ENCODE results near the gene GSK3B. TPM values are rescaled to one million over a fixed set of nuclear protein-coding genes. Genes with fewer than 3 reads are reported as not detected.
A peak's percentile ranks its signal among the peaks of the same experiment; 100 is the strongest.

Gene GSK3B
- total RNA-seq, 3 donors from 2014 or later (not counting 1 experiment from before 2014, with no cell fraction given) = 61.3 to 67.0 (median 62.7) TPM

GRCh38 chr3:119967353-119968006, 126.8 kb downstream of the GSK3B start:
- intact Hi-C loops (cut with micrococcal nuclease) = no loop called here
- no peak for TF ChIP-seq CTCF (IDR thresholded peaks at IDR 0.05)
- WGBS (ENCODE audit: insufficient coverage) = 96% methylated on average over 7 of the region's 7 CpGs
- H3K9me3 ChIP-seq (ENCODE audit: control insufficient read depth, insufficient read depth, low read length) = no peaks in the 10 kb centered on the region
- H3K4me3 ChIP-seq (ENCODE audit: low read length) = no peak overlapping the region
- no peaks in the 10 kb centered on the region for H3K9me3 Mint-ChIP-seq
- H3K27ac Mint-ChIP-seq = no peak overlapping the region
- H3K27ac ChIP-seq (ENCODE audit: low read length) = no peak overlapping the region
- H3K36me3 Mint-ChIP-seq = no peaks in the 10 kb centered on the region
- H3K27me3 ChIP-seq (ENCODE audit: control insufficient read depth, insufficient read depth, low read length) = no peaks in the 10 kb centered on the region
- H3K4me1 Mint-ChIP-seq = peaks cover 57 to 58% of the 10 kb centered on the region in 2 donors
- H3K27me3 Mint-ChIP-seq (ENCODE audit: low read depth in 2 of 2) = no peaks in the 10 kb centered on the region
- no peak for ATAC-seq
- no peaks in the 10 kb centered on the region for H3K4me1 ChIP-seq (ENCODE audit: control insufficient read depth, insufficient read depth, low read length)
- DNase-seq = no peak
- no peak overlapping the region for H3K4me3 Mint-ChIP-seq
- H3K36me3 ChIP-seq (ENCODE audit: control insufficient read depth, insufficient read depth, low read length) = no peaks in the 10 kb centered on the region

DNA sequence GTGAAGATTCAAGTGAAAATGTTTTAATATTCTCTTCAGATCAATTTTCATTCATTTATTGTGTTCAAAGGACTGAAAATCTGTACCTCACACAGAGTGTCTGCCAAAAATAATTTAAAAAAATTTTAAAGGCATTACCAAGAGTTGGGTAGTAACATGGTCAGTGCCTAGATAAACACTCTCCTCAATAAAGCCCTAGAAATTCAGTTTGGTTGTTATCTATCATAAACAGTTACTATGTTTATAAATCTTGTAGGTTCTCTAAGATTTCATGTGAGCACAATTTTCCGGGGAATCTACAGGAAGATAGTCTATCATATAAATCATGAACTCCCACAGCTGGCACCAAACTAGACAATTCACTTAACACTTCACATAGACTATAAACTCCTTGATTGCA, 128.6 kb downstream of the GSK3B start:
- WGBS (ENCODE audit: insufficient coverage) = 88% methylated on average over 1 of the region's 1 CpG
- TF ChIP-seq CTCF (IDR thresholded peaks at IDR 0.05) = no peak
- H3K4me3 ChIP-seq (ENCODE audit: low read length) = no peak overlapping the region

GRCh38 chr3:119964294-119964693, 130.0 kb downstream of the GSK3B start:
- TF ChIP-seq CTCF (IDR thresholded peaks at IDR 0.05) = no peak
- ATAC-seq = no peak
- Mint-ChIP-seq H3K27ac (peak overlapping the region in 1 of 2 donors; percentile 27), H3K36me3 (no peaks in the 10 kb centered on the region), H3K9me3 (no peaks in the 10 kb centered on the region), H3K27me3 (ENCODE audit: low read depth in 2 of 2) (no peaks in the 10 kb centered on the region), H3K4me3 (no peak overlapping the region), H3K4me1 (peaks cover 59 to 63% of the 10 kb centered on the region in 2 donors)
- no CpG with 5 or more reads among the region's 2 CpGs for WGBS (ENCODE audit: insufficient coverage)
- Histone ChIP-seq H3K36me3 (ENCODE audit: control insufficient read depth, insufficient read depth, low read length) (no peaks in the 10 kb centered on the region), H3K27ac (ENCODE audit: low read length) (no peak overlapping the region), H3K4me3 (ENCODE audit: low read length) (no peak overlapping the region), H3K27me3 (ENCODE audit: control insufficient read depth, insufficient read depth, low read length) (no peaks in the 10 kb centered on the region), H3K9me3 (ENCODE audit: control insufficient read depth, insufficient read depth, low read length) (no peaks in the 10 kb centered on the region), H3K4me1 (ENCODE audit: control insufficient read depth, insufficient read depth, low read length) (no peaks in the 10 kb centered on the region)
- no peak for DNase-seq
- intact Hi-C loops (cut with micrococcal nuclease) = no loop called here

More for the DNA sequence above, 128.6 kb downstream of the GSK3B start:
- Mint-ChIP-seq H3K4me3 (no peak overlapping the region), H3K4me1 (peaks cover 59 to 63% of the 10 kb centered on the region in 2 donors), H3K36me3 (no peaks in the 10 kb centered on the region), H3K27ac (peak overlapping the region in 1 of 2 donors; percentile 47), H3K27me3 (ENCODE audit: low read depth in 2 of 2) (no peaks in the 10 kb centered on the region), H3K9me3 (no peaks in the 10 kb centered on the region)
- no peaks in the 10 kb centered on the region for H3K9me3 ChIP-seq (ENCODE audit: control insufficient read depth, insufficient read depth, low read length)
- no peak for ATAC-seq
- H3K4me1 ChIP-seq (ENCODE audit: control insufficient read depth, insufficient read depth, low read length) = no peaks in the 10 kb centered on the region
- no peaks in the 10 kb centered on the region for H3K36me3 ChIP-seq (ENCODE audit: control insufficient read depth, insufficient read depth, low read length)
- no peak overlapping the region for H3K27ac ChIP-seq (ENCODE audit: low read length)
- no peak for DNase-seq
- no peaks in the 10 kb centered on the region for H3K27me3 ChIP-seq (ENCODE audit: control insufficient read depth, insufficient read depth, low read length)
- intact Hi-C loops (cut with micrococcal nuclease) = no loop called here

DNA sequence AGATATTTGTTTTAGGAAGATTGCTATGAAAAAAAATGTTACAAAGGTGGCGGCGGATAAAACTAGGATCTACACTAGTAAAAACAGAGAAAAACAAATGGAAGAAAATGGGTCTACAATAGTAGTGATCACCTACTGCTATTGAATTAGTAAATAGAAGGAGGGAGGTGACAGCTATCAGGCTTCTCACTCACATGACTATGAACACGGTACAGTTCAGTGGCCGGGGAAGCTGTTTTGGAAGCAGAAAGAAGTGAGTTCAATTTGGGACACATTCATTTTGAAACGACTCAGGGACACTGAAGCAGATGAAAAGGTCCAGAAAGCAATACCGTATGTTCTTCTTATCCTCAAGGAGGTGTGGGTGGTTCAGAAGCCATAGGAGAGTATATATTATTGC, 138.3 kb downstream of the GSK3B start:
- Histone ChIP-seq H3K27ac (ENCODE audit: low read length) (no peak overlapping the region), H3K36me3 (ENCODE audit: control insufficient read depth, insufficient read depth, low read length) (no peaks in the 10 kb centered on the region), H3K9me3 (ENCODE audit: control insufficient read depth, insufficient read depth, low read length) (no peaks in the 10 kb centered on the region), H3K4me1 (ENCODE audit: control insufficient read depth, insufficient read depth, low read length) (no peaks in the 10 kb centered on the region), H3K27me3 (ENCODE audit: control insufficient read depth, insufficient read depth, low read length) (no peaks in the 10 kb centered on the region), H3K4me3 (ENCODE audit: low read length) (no peak overlapping the region)
- Mint-ChIP-seq H3K27ac (no peak overlapping the region), H3K27me3 (ENCODE audit: low read depth in 2 of 2) (no peaks in the 10 kb centered on the region), H3K4me1 (peaks cover 53 to 62% of the 10 kb centered on the region in 2 donors), H3K4me3 (no peak overlapping the region), H3K9me3 (no peaks in the 10 kb centered on the region), H3K36me3 (no peaks in the 10 kb centered on the region)
- intact Hi-C loops (cut with micrococcal nuclease) = no loop called here
- ATAC-seq (no peak), DNase-seq (no peak)
- 99% methylated on average over 6 of the region's 6 CpGs for WGBS (ENCODE audit: insufficient coverage)
- no peak for TF ChIP-seq CTCF (IDR thresholded peaks at IDR 0.05)
